ENCODE data around the gene LIPJ.

LIPJ gene

GRCh38 chr10:88586462-88586861, at the start of gene LIPJ:
Gene LIPJ, plus strand, starts transcription at chr10:88586762. Its CDS starts 3,926 bp downstream, at chr10:88590688.
- DNase-seq, result no peak

GRCh38 chr10:88537322-88537721, 49.2 kb upstream of the LIPJ start:
- DNase-seq, result no peak

GRCh38 chr10:88538048-88538447, 48.5 kb upstream of the LIPJ start:
- no peak for DNase-seq

- no peak for DNase-seq
Measured at GRCh38 chr10:88540351-88540750, 46.2 kb upstream of the LIPJ start.

GRCh38 chr10:88541116-88541626, 45.4 kb upstream of the LIPJ start:
- DNase-seq, result no peak

- DNase-seq, result no peak
Measured at GRCh38 chr10:88542522-88542921, 44.0 kb upstream of the LIPJ start.

- no peak for DNase-seq
Measured at GRCh38 chr10:88544140-88544870, 42.3 kb upstream of the LIPJ start.

- DNase-seq, result no peak
Measured at GRCh38 chr10:88545359-88545758, 41.2 kb upstream of the LIPJ start.

- no peak for DNase-seq
Measured at GRCh38 chr10:88546497-88546896, 40.1 kb upstream of the LIPJ start.

- no peak for DNase-seq
Measured at GRCh38 chr10:88551246-88551645, 35.3 kb upstream of the LIPJ start.

- peak; percentile 95 to 96 for DNase-seq
Measured at GRCh38 chr10:88553116-88553752, 33.3 kb upstream of the LIPJ start.

GRCh38 chr10:88555190-88555908, 31.2 kb upstream of the LIPJ start:
- DNase-seq, result peak; percentile 10 to 20

GRCh38 chr10:88557256-88557655, 29.3 kb upstream of the LIPJ start:
- DNase-seq, result no peak

- no peak for DNase-seq
Measured at GRCh38 chr10:88557658-88558057, 28.9 kb upstream of the LIPJ start.

GRCh38 chr10:88562152-88562551, 24.4 kb upstream of the LIPJ start:
- no peak for DNase-seq

GRCh38 chr10:88565072-88565471, 21.5 kb upstream of the LIPJ start:
- DNase-seq, result peak; percentile 84 to 85

GRCh38 chr10:88582411-88582805, 4.2 kb upstream of the LIPJ start:
- DNase-seq, result no peak

GRCh38 chr10:88582806-88583583, 3.6 kb upstream of the LIPJ start, which contains the start of gene RNLS:
Gene RNLS, minus strand, starts transcription at chr10:88583318.
- DNase-seq, result peak; percentile 82 to 85

GRCh38 chr10:88583584-88583957, 3.0 kb upstream of the LIPJ start:
- no peak for DNase-seq

- no peak for DNase-seq
Measured at GRCh38 chr10:88592381-88592780, 5.8 kb downstream of the LIPJ start.

GRCh38 chr10:88592906-88593305, 6.3 kb downstream of the LIPJ start:
- DNase-seq, result no peak

GRCh38 chr10:88594482-88594881, 7.9 kb downstream of the LIPJ start:
- DNase-seq, result no peak

- peak; percentile 88 to 90 for DNase-seq
Measured at GRCh38 chr10:88598055-88598454, 11.5 kb downstream of the LIPJ start.
